ENCODE data around the gene PAIP1.

The PAIP1 gene

DNA sequence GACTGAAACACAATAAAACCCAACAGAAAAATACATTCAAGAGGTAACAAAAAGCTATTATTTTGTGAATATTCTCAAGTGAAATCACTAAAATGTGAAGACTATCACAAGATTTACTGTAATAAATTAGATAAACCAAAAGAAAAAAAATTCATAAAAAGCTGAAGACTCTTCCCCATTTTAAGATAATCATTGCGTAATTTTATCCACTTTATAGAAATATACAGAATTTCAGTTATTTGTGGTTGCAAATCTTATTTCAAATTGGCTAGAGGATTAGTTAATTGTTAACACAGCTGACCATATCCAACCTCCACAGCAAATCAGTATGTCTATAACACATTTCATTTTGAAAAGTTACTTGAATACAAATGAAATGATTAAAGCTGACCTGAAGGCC lies 65.6 kb downstream of the PAIP1 start:
- Histone ChIP-seq H3K9ac (ENCODE audit: low read length) (no peak overlapping the region), H3K79me2 (ENCODE audit: insufficient read depth, low read length) (no peaks in the 10 kb centered on the region), H2AFZ (ENCODE audit: low read length) (no peak overlapping the region), H4K20me1 (ENCODE audit: insufficient read depth, low read length) (no peaks in the 10 kb centered on the region), H3K36me3 (ENCODE audit: insufficient read depth, low read length) (peaks cover 49% of the 10 kb centered on the region), H3K9me2 (ENCODE audit: low read depth, low read length) (no peaks in the 10 kb centered on the region), H3K9me3 (ENCODE audit: low read length) (no peaks in the 10 kb centered on the region), H3F3A (ENCODE audit: insufficient read depth, low read length) (no peaks in the 10 kb centered on the region), H3K27me3 (ENCODE audit: insufficient read depth, low read length) (no peaks in the 10 kb centered on the region), H3K4me3 (ENCODE audit: low read depth, low read length, poor library complexity, severe bottlenecking) (no peak overlapping the region), H3K4me1 (ENCODE audit: insufficient read depth, low read length, severe bottlenecking) (no peaks in the 10 kb centered on the region), H3K27ac (ENCODE audit: low read depth, low read length, poor library complexity, severe bottlenecking) (no peak overlapping the region), H3K4me2 (ENCODE audit: low read length) (no peak overlapping the region)
- TF ChIP-seq EZH2 (IDR thresholded peaks at IDR 0.05; ENCODE audit: borderline replicate concordance, low read length), result no peak
- TF ChIP-seq CTCF (IDR thresholded peaks at IDR 0.05; ENCODE audit: low read length), result no peak

- Histone ChIP-seq H3K27ac (ENCODE audit: low read depth, low read length, poor library complexity, severe bottlenecking) (no peak overlapping the region), H3K4me2 (ENCODE audit: low read length) (no peak overlapping the region), H3K79me2 (ENCODE audit: insufficient read depth, low read length) (peaks cover 11% of the 10 kb centered on the region; the same call in 1 of the 2 replicates), H3K9ac (ENCODE audit: low read length) (no peak overlapping the region), H3F3A (ENCODE audit: insufficient read depth, low read length) (no peaks in the 10 kb centered on the region), H3K4me3 (ENCODE audit: low read depth, low read length, poor library complexity, severe bottlenecking) (no peak overlapping the region), H3K27me3 (ENCODE audit: insufficient read depth, low read length) (no peaks in the 10 kb centered on the region), H4K20me1 (ENCODE audit: insufficient read depth, low read length) (no peaks in the 10 kb centered on the region), H3K9me2 (ENCODE audit: low read depth, low read length) (no peaks in the 10 kb centered on the region), H3K9me3 (ENCODE audit: low read length) (no peaks in the 10 kb centered on the region), H3K36me3 (ENCODE audit: insufficient read depth, low read length) (peaks cover 37% of the 10 kb centered on the region), H3K4me1 (ENCODE audit: insufficient read depth, low read length, severe bottlenecking) (peaks cover 27% of the 10 kb centered on the region), H2AFZ (ENCODE audit: low read length) (no peak overlapping the region)
- TF ChIP-seq EZH2 (IDR thresholded peaks at IDR 0.05; ENCODE audit: borderline replicate concordance, low read length) (no peak), CTCF (IDR thresholded peaks at IDR 0.05; ENCODE audit: low read length) (no peak)
Observed at GRCh38 chr5:43486353-43486752, 70.5 kb downstream of the PAIP1 start.

DNA sequence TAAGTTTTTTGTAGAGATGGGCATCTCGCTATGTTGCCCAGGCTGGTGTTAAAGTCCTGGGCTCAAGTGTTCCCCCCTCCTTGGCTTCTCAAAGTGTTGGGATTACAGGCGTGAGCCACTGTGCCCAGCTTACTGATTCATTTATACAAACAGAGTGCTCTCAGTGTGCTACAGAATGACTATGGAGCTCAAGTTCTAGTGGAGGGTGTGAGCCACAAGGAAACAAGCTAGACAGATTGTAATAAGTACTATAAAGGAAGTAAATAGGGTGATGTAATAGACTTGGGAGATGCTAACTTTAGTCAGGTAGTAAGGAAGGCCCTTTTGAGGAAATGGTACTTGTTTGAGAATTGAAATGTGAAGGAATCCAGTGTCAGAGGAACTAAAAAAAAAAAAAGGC lies 71.5 kb downstream of the PAIP1 start:
- Histone ChIP-seq H3K27ac (ENCODE audit: low read depth, low read length, poor library complexity, severe bottlenecking) (no peak overlapping the region), H3K4me3 (ENCODE audit: low read depth, low read length, poor library complexity, severe bottlenecking) (no peak overlapping the region), H4K20me1 (ENCODE audit: insufficient read depth, low read length) (no peaks in the 10 kb centered on the region), H3K4me2 (ENCODE audit: low read length) (no peak overlapping the region), H3K4me1 (ENCODE audit: insufficient read depth, low read length, severe bottlenecking) (peaks cover 27% of the 10 kb centered on the region), H3K27me3 (ENCODE audit: insufficient read depth, low read length) (no peaks in the 10 kb centered on the region), H3K79me2 (ENCODE audit: insufficient read depth, low read length) (peaks cover 11% of the 10 kb centered on the region; the same call in 1 of the 2 replicates), H3K9me3 (ENCODE audit: low read length) (no peaks in the 10 kb centered on the region), H2AFZ (ENCODE audit: low read length) (no peak overlapping the region), H3K9ac (ENCODE audit: low read length) (no peak overlapping the region), H3F3A (ENCODE audit: insufficient read depth, low read length) (no peaks in the 10 kb centered on the region), H3K9me2 (ENCODE audit: low read depth, low read length) (no peaks in the 10 kb centered on the region), H3K36me3 (ENCODE audit: insufficient read depth, low read length) (peaks cover 28% of the 10 kb centered on the region)
- TF ChIP-seq CTCF (IDR thresholded peaks at IDR 0.05; ENCODE audit: low read length) (no peak), EZH2 (IDR thresholded peaks at IDR 0.05; ENCODE audit: borderline replicate concordance, low read length) (no peak)
